ENCODE results near the gene OR1B1. TPM values are rescaled to one million over a fixed set of nuclear protein-coding genes. Genes with fewer than 3 reads are reported as not detected.

OR1B1 gene
- total RNA-seq, 3 donors from 2014 or later, result not detected

DNA sequence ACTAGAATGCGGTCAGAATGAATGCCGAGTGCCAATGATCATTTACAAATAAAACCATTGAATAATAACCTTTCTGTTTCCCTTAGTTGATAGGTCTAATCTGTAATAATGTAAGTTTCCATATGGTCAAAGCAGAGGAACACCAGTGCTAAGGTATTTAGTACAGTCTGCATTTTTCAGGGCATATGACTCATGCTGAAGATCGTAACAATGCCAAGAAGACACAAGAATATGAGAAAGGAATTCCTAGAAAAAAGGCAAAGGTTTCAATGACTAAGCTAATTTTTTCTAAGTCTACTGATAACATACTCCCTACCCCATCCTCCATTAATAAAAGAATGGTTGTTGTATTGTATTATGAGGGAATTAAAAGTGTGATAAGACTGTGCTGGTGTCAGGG, 77.1 kb downstream of the OR1B1 start:
- TF ChIP-seq, protein P1, sequence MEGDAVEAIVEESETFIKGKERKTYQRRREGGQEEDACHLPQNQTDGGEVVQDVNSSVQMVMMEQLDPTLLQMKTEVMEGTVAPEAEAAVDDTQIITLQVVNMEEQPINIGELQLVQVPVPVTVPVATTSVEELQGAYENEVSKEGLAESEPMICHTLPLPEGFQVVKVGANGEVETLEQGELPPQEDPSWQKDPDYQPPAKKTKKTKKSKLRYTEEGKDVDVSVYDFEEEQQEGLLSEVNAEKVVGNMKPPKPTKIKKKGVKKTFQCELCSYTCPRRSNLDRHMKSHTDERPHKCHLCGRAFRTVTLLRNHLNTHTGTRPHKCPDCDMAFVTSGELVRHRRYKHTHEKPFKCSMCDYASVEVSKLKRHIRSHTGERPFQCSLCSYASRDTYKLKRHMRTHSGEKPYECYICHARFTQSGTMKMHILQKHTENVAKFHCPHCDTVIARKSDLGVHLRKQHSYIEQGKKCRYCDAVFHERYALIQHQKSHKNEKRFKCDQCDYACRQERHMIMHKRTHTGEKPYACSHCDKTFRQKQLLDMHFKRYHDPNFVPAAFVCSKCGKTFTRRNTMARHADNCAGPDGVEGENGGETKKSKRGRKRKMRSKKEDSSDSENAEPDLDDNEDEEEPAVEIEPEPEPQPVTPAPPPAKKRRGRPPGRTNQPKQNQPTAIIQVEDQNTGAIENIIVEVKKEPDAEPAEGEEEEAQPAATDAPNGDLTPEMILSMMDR (IDR thresholded peaks at IDR 0.05), result no peak
- DNase-seq, result no peak
- Histone ChIP-seq H3K4me1 (ENCODE audit: low read depth) (no peaks in the 10 kb centered on the region), H3K9me3 (no peaks in the 10 kb centered on the region), H3K4me3 (no peak overlapping the region), H3K36me3 (ENCODE audit: low read depth) (no peaks in the 10 kb centered on the region)
- no peak for ATAC-seq
- intact Hi-C loops (cut with DNase I, micrococcal nuclease), result no loop called here

DNA sequence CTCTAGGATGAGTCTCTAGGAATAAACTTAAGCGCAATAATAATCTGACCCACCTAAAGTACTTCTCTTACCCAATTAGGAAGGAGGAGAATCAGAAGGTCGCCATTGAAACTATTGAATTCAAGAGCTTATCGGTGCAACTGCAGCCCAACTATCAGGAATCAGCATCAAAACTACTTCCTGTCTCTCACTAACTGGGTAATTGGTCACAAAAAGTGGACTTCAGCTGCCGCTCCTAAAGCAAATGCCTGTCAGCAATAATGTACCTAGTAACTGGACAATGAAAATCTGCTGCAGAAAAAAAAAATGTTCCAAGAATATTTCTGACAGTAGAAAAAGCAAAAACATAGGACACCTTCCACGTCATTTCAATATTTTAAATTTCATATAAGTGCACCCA, 77.6 kb downstream of the OR1B1 start:
- Histone ChIP-seq H3K4me1 (ENCODE audit: low read depth) (no peaks in the 10 kb centered on the region), H3K9me3 (no peaks in the 10 kb centered on the region), H3K4me3 (no peak overlapping the region), H3K36me3 (ENCODE audit: low read depth) (no peaks in the 10 kb centered on the region)
- DNase-seq (no peak), ATAC-seq (no peak)
- TF ChIP-seq, protein P1 (IDR thresholded peaks at IDR 0.05), result no peak
- intact Hi-C loops (cut with DNase I, micrococcal nuclease), result no loop called here

Other genes starting within 250 kb of the OR1B1 start
- gene OR1J1, start 179.7 kb downstream of the OR1B1 start, total RNA-seq, result not detected
- not detected for gene OR1J2, start 146.8 kb downstream of the OR1B1 start, total RNA-seq
- gene OR1J4, start 138.5 kb downstream of the OR1B1 start, total RNA-seq, result not detected
- gene OR1N1, start 130.3 kb downstream of the OR1B1 start, total RNA-seq, result not detected
- gene OR1N2, start 104.5 kb downstream of the OR1B1 start, total RNA-seq, result not detected
- under 1 TPM in 1 of 3 donors, not detected in 2; 0.19 TPM for gene OR1L8, start 74.2 kb downstream of the OR1B1 start, total RNA-seq
- gene OR1Q1, start 42.9 kb downstream of the OR1B1 start, total RNA-seq, result not detected
- not detected for gene OR1L1, start 4.1 kb upstream of the OR1B1 start, total RNA-seq
- gene OR1L3, start 17.5 kb upstream of the OR1B1 start, total RNA-seq, result not detected
- not detected for gene OR1L4, start 66.4 kb upstream of the OR1B1 start, total RNA-seq
- not detected for gene OR1L6, start 84.7 kb upstream of the OR1B1 start, total RNA-seq
- not detected for gene OR5C1, start 131.3 kb upstream of the OR1B1 start, total RNA-seq
- gene OR1K1, start 142.5 kb upstream of the OR1B1 start, total RNA-seq, result not detected
- 10 to 100 TPM; 15.0 to 18.4 (median 17.4) TPM for gene PDCL, start 171.0 kb upstream of the OR1B1 start, total RNA-seq
- 10 to 100 TPM; 32.0 to 56.3 (median 33.0) TPM for gene RC3H2, start 247.7 kb upstream of the OR1B1 start, total RNA-seq

Measured in mucosa of descending colon (tissue), 3 donors.